ENCODE data around the gene AKAP9.

GRCh38 chr7:91993976-91994375 is 53.3 kb downstream of the AKAP9 start:
- TF ChIP-seq CTCF (IDR thresholded peaks at IDR 0.05): no peak
- no peak for TF ChIP-seq POLR2A (IDR thresholded peaks at IDR 0.05)

Measured in uterus (tissue), 2 donors.